IMR-90 (cell line): ENCODE results near the gene GPR108. TPM values are rescaled to one million over a fixed set of nuclear protein-coding genes. Genes with fewer than 3 reads are reported as not detected.

Source experiments
- ATAC-seq: fragments of 200-7000 bp; cut with Tn5 transposase; 2 replicates; pipeline ENCODE4 v1.9.1; 2020; ENCODE audit warnings: low read depth, mild to moderate bottlenecking, moderate library complexity
- BruUV-seq: library from RNA; stranded (reverse); fragments of 400-500 nt; replicated peaks from 2 replicates; lab custom pipeline; 2021; lab: Mats Ljungman, UMichigan
- CTCF ChIA-PET: fragments of 300-600 bp; formaldehyde crosslinking; extraction: SDS; loops from one replicate; lab custom pipeline; 2021; ENCODE audit warnings: antibody characterized with exemption; lab: Yijun Ruan, JAX
- POLR2A ChIA-PET: fragments of 300-600 bp; sonication (Branson Sonifier 250); formaldehyde crosslinking; loops from one replicate; lab custom pipeline; 2022; ENCODE audit warnings: antibody characterized with exemption; ENCODE audit not compliant: unreplicated experiment; lab: Charles Lee
- DNase-seq: peaks from one replicate; pipeline ENCODE4 v3.0.0; 2013
- H2AFZ ChIP-seq: replicated peaks from 2 replicates; pipeline ENCODE3; 2013; ENCODE audit warnings: low read length, mild to moderate bottlenecking; ENCODE audit not compliant: poor library complexity
- H2AK5ac ChIP-seq: 2 replicates; pipeline ENCODE4 v1.6.1; 2013; ENCODE audit warnings: low read depth, low read length, inconsistent platforms
- H2AK9ac ChIP-seq: replicated peaks from 2 replicates; pipeline ENCODE3; 2013; ENCODE audit warnings: mild to moderate bottlenecking, low read depth, low read length, moderate library complexity; ENCODE audit not compliant: poor library complexity
- H2BK120ac ChIP-seq: 2 replicates; pipeline ENCODE4 v1.6.1; 2013; ENCODE audit warnings: low read depth, low read length, inconsistent platforms
- H2BK15ac ChIP-seq: 3 replicates; pipeline ENCODE4 v1.6.1; 2013; ENCODE audit warnings: low read depth, low read length, inconsistent platforms
- H2BK20ac ChIP-seq: 2 replicates; pipeline ENCODE4 v1.6.1; 2013; ENCODE audit warnings: low read depth, mild to moderate bottlenecking, inconsistent platforms, low read length, moderate library complexity
- H2BK5ac ChIP-seq: 2 replicates; pipeline ENCODE4 v1.6.1; 2013; ENCODE audit warnings: mild to moderate bottlenecking, low read depth, low read length, inconsistent platforms; ENCODE audit not compliant: poor library complexity, severe bottlenecking
- H3K14ac ChIP-seq: replicated peaks from 2 replicates; pipeline ENCODE4 v1.6.1; 2013; ENCODE audit warnings: low read depth, low read length, inconsistent platforms
- H3K18ac ChIP-seq: 2 replicates; pipeline ENCODE4 v1.6.1; 2013; ENCODE audit warnings: low read depth, low read length, control low read depth
- H3K23ac ChIP-seq: 2 replicates; pipeline ENCODE4 v1.6.1; 2013; ENCODE audit warnings: low read depth, low read length, inconsistent platforms
- H3K27ac ChIP-seq: 2 replicates; pipeline ENCODE4 v1.5.1; 2013; ENCODE audit warnings: mild to moderate bottlenecking, control low read depth, low read length; ENCODE audit not compliant: insufficient read depth
- H3K27me3 ChIP-seq: 2 replicates; pipeline ENCODE4 v1.6.1; 2013; ENCODE audit warnings: low read length; ENCODE audit not compliant: control insufficient read depth, insufficient read depth
- H3K36me3 ChIP-seq: 2 replicates; pipeline ENCODE4 v1.6.1; 2013; ENCODE audit warnings: low read length, mixed read lengths; ENCODE audit not compliant: control insufficient read depth, insufficient read depth
- H3K4ac ChIP-seq: 2 replicates; pipeline ENCODE4 v1.6.1; 2013; ENCODE audit warnings: low read depth, low read length, inconsistent platforms
- H3K4me1 ChIP-seq: 2 replicates; pipeline ENCODE4 v1.6.1; 2013; ENCODE audit warnings: low read length, mixed read lengths; ENCODE audit not compliant: control insufficient read depth, insufficient read depth
- H3K4me2 ChIP-seq: 2 replicates; pipeline ENCODE4 v1.6.1; 2013; ENCODE audit warnings: low read depth, mild to moderate bottlenecking, control low read depth, low read length, moderate library complexity
- H3K4me3 ChIP-seq: 2 replicates; pipeline ENCODE4 v1.5.1; 2013; ENCODE audit warnings: low read depth, mild to moderate bottlenecking, control low read depth, low read length, moderate library complexity; ENCODE audit not compliant: insufficient read depth
- H3K56ac ChIP-seq: 2 replicates; pipeline ENCODE4 v1.6.1; 2013; ENCODE audit warnings: low read length, inconsistent platforms; ENCODE audit not compliant: insufficient read depth; ENCODE audit errors: extremely low read depth
- H3K79me1 ChIP-seq, 2 experiments: 2 replicates each; pipeline ENCODE4 v1.6.1; 2013; ENCODE audit warnings: low read length in 2 of 2, inconsistent platforms in 1 of 2, low read depth in 1 of 2
- H3K9ac ChIP-seq: 2 replicates; pipeline ENCODE4 v1.6.1; 2013; ENCODE audit warnings: low read depth, low read length, control low read depth
- H3K9me1 ChIP-seq: 2 replicates; pipeline ENCODE4 v1.6.1; 2013; ENCODE audit warnings: low read length, inconsistent platforms; ENCODE audit not compliant: insufficient read depth
- H3K9me3 ChIP-seq: 2 replicates; pipeline ENCODE4 v1.6.1; 2013; ENCODE audit warnings: low read length; ENCODE audit not compliant: control insufficient read depth, insufficient read depth
- H4K20me1 ChIP-seq: 2 replicates; pipeline ENCODE4 v1.6.1; 2013; ENCODE audit warnings: low read length, inconsistent platforms; ENCODE audit not compliant: insufficient read depth
- H4K5ac ChIP-seq: 2 replicates; pipeline ENCODE4 v1.6.1; 2013; ENCODE audit warnings: mild to moderate bottlenecking, low read depth, low read length, control low read depth
- H4K8ac ChIP-seq, 2 experiments: 2 replicates each; pipeline ENCODE4 v1.6.1; 2013; ENCODE audit warnings: low read depth in 2 of 2, low read length in 2 of 2, control low read depth in 1 of 2, inconsistent platforms in 1 of 2
- H4K91ac ChIP-seq: 2 replicates; pipeline ENCODE4 v1.6.1; 2013; ENCODE audit warnings: low read depth, low read length, inconsistent platforms; ENCODE audit not compliant: insufficient read depth
- BHLHE40 ChIP-seq: fragments of 150-350 bp; IDR thresholded peaks from 2 replicates; pipeline ENCODE4 v1.6.1; 2016; ENCODE audit warnings: mild to moderate bottlenecking, low read depth, low read length
- CEBPB ChIP-seq: IDR thresholded peaks from 2 replicates; pipeline ENCODE4 v1.6.1; 2012; ENCODE audit warnings: low read depth, low read length, improper control_type of control experiment
- CHD1 ChIP-seq: IDR thresholded peaks from 2 replicates; pipeline ENCODE4 v1.6.1; 2012; ENCODE audit warnings: low read depth, low read length, improper control_type of control experiment
- CTCF ChIP-seq: conservative IDR thresholded peaks from 2 replicates; pipeline ENCODE4 v1.5.1; 2012; ENCODE audit warnings: mild to moderate bottlenecking, low read depth, low read length, improper control_type of control experiment
- FOS ChIP-seq: fragments of 150-350 bp; IDR thresholded peaks from 2 replicates; pipeline ENCODE4 v1.6.1; 2016; ENCODE audit warnings: low read depth, low read length
- MAFK ChIP-seq: IDR thresholded peaks from 2 replicates; pipeline ENCODE4 v1.6.1; 2012; ENCODE audit warnings: low read depth, low read length, improper control_type of control experiment
- MAZ ChIP-seq: IDR thresholded peaks from 2 replicates; pipeline ENCODE4 v1.6.1; 2012; ENCODE audit warnings: low read depth, mild to moderate bottlenecking, low read length, improper control_type of control experiment, moderate library complexity, borderline replicate concordance
- MXI1 ChIP-seq: IDR thresholded peaks from 2 replicates; pipeline ENCODE4 v1.6.1; 2012; ENCODE audit warnings: low read depth, mild to moderate bottlenecking, low read length, moderate library complexity, borderline replicate concordance
- NFE2L2 ChIP-seq: fragments of 150-350 bp; IDR thresholded peaks from 2 replicates; pipeline ENCODE4 v1.6.1; 2016; ENCODE audit warnings: low read depth, mild to moderate bottlenecking, low read length
- POLR2A ChIP-seq: IDR thresholded peaks from 2 replicates; pipeline ENCODE4 v1.6.1; 2012; ENCODE audit warnings: mild to moderate bottlenecking, low read depth, low read length
- RAD21 ChIP-seq: IDR thresholded peaks from 2 replicates; pipeline ENCODE4 v1.6.1; 2012; ENCODE audit warnings: low read length, improper control_type of control experiment
- RCOR1 ChIP-seq: IDR thresholded peaks from 2 replicates; pipeline ENCODE4 v1.6.1; 2012; ENCODE audit warnings: mild to moderate bottlenecking, low read length, improper control_type of control experiment; ENCODE audit not compliant: insufficient replicate concordance
- RFX5 ChIP-seq: IDR thresholded peaks from 2 replicates; pipeline ENCODE4 v1.8.0; 2012; ENCODE audit warnings: low read depth, mild to moderate bottlenecking, low read length, moderate library complexity
- SMC3 ChIP-seq: fragments of 150-350 bp; IDR thresholded peaks from 2 replicates; pipeline ENCODE4 v1.6.1; 2016; ENCODE audit warnings: low read depth, mild to moderate bottlenecking, antibody characterized with exemption, low read length, moderate library complexity
- USF2 ChIP-seq: fragments of 150-350 bp; IDR thresholded peaks from 2 replicates; pipeline ENCODE4 v1.6.1; 2017; ENCODE audit warnings: mild to moderate bottlenecking, antibody characterized with exemption, low read length, low read depth
- WGBS, 2 experiments: methylation state at CpG; one replicate each; pipeline versions ENCODE4 v1.1.5 to v1.1.7; 2013; ENCODE audit warnings: missing lambda C conversion rate in 2 of 2; ENCODE audit not compliant: insufficient read length in 1 of 2; ENCODE audit errors: extremely low coverage in 2 of 2; 5-methylcytosine and 5-hydroxymethylcytosine counted together
- dilution Hi-C: fragments of 300-500 bp; cut with HindIII; formaldehyde crosslinking; loops from one replicate; pipeline ENCODE4 v1.14.3; 2018; ENCODE audit warnings: low sequenced_read_pairs; ENCODE audit not compliant: unreplicated experiment
- in situ Hi-C: fragments of 300-500 bp; cut with MboI; formaldehyde crosslinking; loops from 3 replicates; pipeline ENCODE4 v1.14.3; 2019; ENCODE audit warnings: low sequenced_read_pairs, inconsistent platforms, mixed read lengths
- intact Hi-C: fragments of 100-400 bp; cut with micrococcal nuclease; formaldehyde crosslinking; loops from 2 replicates; pipeline ENCODE4 v1.10.0; 2022
- polyA plus RNA-seq, 3 experiments: library from polyadenylated mRNA; depleted of rRNA; stranded (reverse); fragments of >200 nt; gene quantifications; 2 replicates each; pipeline ENCODE4 v1.2.3, GENCODE V29; 2012; ENCODE audit warnings: low replicate concordance in 1 of 3
- total RNA-seq: library from RNA; depleted of rRNA; stranded (reverse); fragments of >200 nt; gene quantifications from 2 replicates; pipeline ENCODE4 v1.2.3, GENCODE V29; 2012
- TF ChIP-seq, protein P1 (sequence below): fragments of 150-350 bp; IDR thresholded peaks from 2 replicates; pipeline ENCODE4 v1.6.1; 2016; ENCODE audit warnings: low read depth, mild to moderate bottlenecking, low read length, moderate library complexity, borderline replicate concordance

Gene GPR108
- total and polyA plus RNA-seq, 2 of the 4 experiments (the other 2 are of a cell fraction): 28.0 to 38.9 TPM

DNA sequence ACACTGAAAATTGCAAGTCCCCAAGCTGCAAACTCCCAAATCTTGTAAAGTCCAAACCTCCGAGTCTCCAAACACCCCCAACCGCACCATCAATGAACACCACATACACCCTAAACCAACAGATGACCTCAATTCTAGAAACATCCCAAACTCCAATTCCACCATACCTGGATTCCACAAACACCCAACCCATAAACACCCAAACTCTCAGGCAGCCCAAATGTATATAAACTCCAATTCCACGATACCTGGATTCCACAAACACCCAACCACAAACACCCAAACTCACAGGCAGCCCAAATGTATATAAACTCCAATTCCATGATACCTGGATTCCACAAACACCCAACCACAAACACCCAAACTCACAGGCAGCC lies 17.4 kb downstream of the GPR108 start:
- ChIA-PET CTCF (no interaction called here), POLR2A (no interaction called here)
- ATAC-seq: no peak
- Histone ChIP-seq H2BK15ac (no peak overlapping the region), H2AK5ac (no peak overlapping the region), H2BK20ac (no peak overlapping the region), H3K9me3 (no peaks in the 10 kb centered on the region), H3K4ac (no peak overlapping the region), H4K5ac (no peak overlapping the region), H3K4me2 (no peak overlapping the region), H3K79me1 (no peaks in the 10 kb centered on the region), H3K27ac (no peak overlapping the region), H3K18ac (no peak overlapping the region), H2AK9ac (no peak overlapping the region), H3K23ac (no peak overlapping the region), H3K27me3 (no peaks in the 10 kb centered on the region), H2BK120ac (no peak overlapping the region), H3K4me3 (no peak overlapping the region), H3K56ac (no peak overlapping the region), H3K4me1 (peaks cover 2% of the 10 kb centered on the region; the same call in 1 of the 2 replicates), H4K8ac (no peak overlapping the region), H3K36me3 (peaks cover 4% of the 10 kb centered on the region; the same call in 1 of the 2 replicates), H4K91ac (no peak overlapping the region), H2AFZ (no peak overlapping the region), H3K14ac (no peak overlapping the region), H4K20me1 (no peaks in the 10 kb centered on the region), H2BK5ac (no peak overlapping the region), H3K9me1 (no peaks in the 10 kb centered on the region), H3K9ac (no peak overlapping the region)
- no peak for DNase-seq
- intact Hi-C loops: no loop called here
- 100% methylated on average over 3 of the region's 3 CpGs; no CpG with 5 or more reads in 1 of the 2 experiments for WGBS, 2 experiments
- dilution Hi-C loops: no loop called here
- no TSS peak for BruUV-seq
- TF ChIP-seq RAD21 (no peak), CHD1 (no peak), MAFK (no peak), MAZ (no peak), USF2 (no peak), MXI1 (no peak), RCOR1 (no peak), NFE2L2 (no peak), CEBPB (no peak), BHLHE40 (no peak), FOS (no peak), CTCF (no peak), POLR2A (no peak), SMC3 (no peak), RFX5 (no peak)
- TF ChIP-seq, protein P1, sequence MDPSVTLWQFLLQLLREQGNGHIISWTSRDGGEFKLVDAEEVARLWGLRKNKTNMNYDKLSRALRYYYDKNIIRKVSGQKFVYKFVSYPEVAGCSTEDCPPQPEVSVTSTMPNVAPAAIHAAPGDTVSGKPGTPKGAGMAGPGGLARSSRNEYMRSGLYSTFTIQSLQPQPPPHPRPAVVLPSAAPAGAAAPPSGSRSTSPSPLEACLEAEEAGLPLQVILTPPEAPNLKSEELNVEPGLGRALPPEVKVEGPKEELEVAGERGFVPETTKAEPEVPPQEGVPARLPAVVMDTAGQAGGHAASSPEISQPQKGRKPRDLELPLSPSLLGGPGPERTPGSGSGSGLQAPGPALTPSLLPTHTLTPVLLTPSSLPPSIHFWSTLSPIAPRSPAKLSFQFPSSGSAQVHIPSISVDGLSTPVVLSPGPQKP: no peak
- in situ Hi-C loops: no loop called here
